ENCODE measurements around the gene TMEM131.
A peak's percentile ranks its signal among the peaks of the same experiment; 100 is the strongest.
"Not testable (repeated sequence)": the region's sequence is repeated elsewhere in the genome, so short reads cannot be mapped to it uniquely, and the experiment has no call there.

The TMEM131 gene

DNA sequence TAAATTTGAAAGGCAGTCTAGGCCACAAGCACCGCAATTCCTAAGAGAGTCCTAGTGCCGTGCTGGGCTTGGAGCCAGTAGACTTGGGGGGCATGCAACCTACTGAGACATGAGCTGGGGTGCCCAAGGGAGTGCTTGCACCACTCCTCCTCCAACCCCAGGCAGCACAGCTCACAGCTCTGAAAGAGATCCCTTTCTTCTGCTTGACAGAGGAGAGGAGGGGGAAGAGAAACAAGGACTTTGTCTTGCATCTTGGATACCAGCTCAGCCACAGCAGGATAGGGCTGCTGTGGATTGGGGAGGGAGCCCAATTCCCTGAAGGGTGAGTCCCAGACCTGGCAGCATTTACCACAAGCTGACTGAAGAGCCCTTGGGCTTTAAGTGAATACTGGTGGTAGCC lies 134.6 kb downstream of the TMEM131 start:
- Mint-ChIP-seq H3K9me3 (peaks cover 42% of the 10 kb centered on the region), H3K27me3 (ENCODE audit: low read depth, poor library complexity) (no peaks in the 10 kb centered on the region), H3K27ac (no peak overlapping the region), H3K4me1 (peaks cover 15% of the 10 kb centered on the region), H3K36me3 (ENCODE audit: low read depth) (peaks cover 68% of the 10 kb centered on the region), H3K4me3 (no peak overlapping the region)
- TF ChIP-seq, protein P1, sequence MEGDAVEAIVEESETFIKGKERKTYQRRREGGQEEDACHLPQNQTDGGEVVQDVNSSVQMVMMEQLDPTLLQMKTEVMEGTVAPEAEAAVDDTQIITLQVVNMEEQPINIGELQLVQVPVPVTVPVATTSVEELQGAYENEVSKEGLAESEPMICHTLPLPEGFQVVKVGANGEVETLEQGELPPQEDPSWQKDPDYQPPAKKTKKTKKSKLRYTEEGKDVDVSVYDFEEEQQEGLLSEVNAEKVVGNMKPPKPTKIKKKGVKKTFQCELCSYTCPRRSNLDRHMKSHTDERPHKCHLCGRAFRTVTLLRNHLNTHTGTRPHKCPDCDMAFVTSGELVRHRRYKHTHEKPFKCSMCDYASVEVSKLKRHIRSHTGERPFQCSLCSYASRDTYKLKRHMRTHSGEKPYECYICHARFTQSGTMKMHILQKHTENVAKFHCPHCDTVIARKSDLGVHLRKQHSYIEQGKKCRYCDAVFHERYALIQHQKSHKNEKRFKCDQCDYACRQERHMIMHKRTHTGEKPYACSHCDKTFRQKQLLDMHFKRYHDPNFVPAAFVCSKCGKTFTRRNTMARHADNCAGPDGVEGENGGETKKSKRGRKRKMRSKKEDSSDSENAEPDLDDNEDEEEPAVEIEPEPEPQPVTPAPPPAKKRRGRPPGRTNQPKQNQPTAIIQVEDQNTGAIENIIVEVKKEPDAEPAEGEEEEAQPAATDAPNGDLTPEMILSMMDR (IDR thresholded peaks at IDR 0.05): no peak
- no peak for DNase-seq

DNA sequence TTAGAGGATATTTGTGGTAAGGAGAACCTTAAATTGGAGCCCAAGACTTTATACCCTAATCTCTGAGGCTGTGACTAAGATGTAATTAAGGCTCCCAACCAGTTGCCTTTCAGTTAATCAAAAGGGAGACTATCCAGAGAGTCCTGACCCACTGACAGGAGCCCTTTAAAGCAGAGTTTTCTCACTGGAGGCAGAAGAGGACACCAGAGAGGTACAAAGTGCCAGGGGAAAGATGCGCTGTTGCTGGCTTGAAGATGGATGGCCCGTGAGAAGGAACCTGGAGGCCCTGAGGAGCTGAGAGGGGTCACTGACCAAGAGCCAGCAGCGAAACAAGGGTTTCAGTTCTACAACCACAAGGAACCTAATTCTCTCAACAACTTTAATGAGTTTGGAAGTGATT lies 137.3 kb downstream of the TMEM131 start:
- H3K36me3 Mint-ChIP-seq (ENCODE audit: low read depth): peaks cover 55% of the 10 kb centered on the region
- peak overlapping the region; percentile 81 for H3K27ac Mint-ChIP-seq
- no peak overlapping the region for H3K4me3 Mint-ChIP-seq
- TF ChIP-seq, protein P1 (IDR thresholded peaks at IDR 0.05): no peak
- DNase-seq: peak; percentile 9
- H3K9me3 Mint-ChIP-seq: peaks cover 19% of the 10 kb centered on the region
- no peaks in the 10 kb centered on the region for H3K27me3 Mint-ChIP-seq (ENCODE audit: low read depth, poor library complexity)
- H3K4me1 Mint-ChIP-seq: peaks cover 15% of the 10 kb centered on the region

DNA sequence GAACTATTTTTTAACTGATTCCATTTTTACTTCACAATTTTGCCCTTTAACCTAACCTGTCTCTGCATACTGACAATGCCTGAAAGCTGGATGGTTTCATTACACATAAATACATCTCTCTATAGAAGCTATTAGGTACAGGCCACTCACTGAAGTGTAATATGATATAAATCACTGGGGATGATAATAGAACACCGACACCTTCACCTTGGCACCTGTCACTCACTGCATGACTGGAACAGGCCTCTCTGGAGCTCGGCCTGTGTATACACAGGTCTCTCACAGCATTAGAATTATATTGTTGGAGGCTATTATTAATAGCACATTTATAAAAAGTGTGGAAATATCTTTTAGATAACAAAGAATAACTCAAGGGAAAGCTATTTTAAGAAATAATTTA lies 138.2 kb downstream of the TMEM131 start:
- TF ChIP-seq, protein P1 (IDR thresholded peaks at IDR 0.05): no peak
- Mint-ChIP-seq H3K9me3 (peaks cover 10% of the 10 kb centered on the region), H3K36me3 (ENCODE audit: low read depth) (peaks cover 47% of the 10 kb centered on the region), H3K4me1 (peaks cover 15% of the 10 kb centered on the region), H3K4me3 (no peak overlapping the region), H3K27ac (no peak overlapping the region), H3K27me3 (ENCODE audit: low read depth, poor library complexity) (no peaks in the 10 kb centered on the region)
- no peak for DNase-seq

DNA sequence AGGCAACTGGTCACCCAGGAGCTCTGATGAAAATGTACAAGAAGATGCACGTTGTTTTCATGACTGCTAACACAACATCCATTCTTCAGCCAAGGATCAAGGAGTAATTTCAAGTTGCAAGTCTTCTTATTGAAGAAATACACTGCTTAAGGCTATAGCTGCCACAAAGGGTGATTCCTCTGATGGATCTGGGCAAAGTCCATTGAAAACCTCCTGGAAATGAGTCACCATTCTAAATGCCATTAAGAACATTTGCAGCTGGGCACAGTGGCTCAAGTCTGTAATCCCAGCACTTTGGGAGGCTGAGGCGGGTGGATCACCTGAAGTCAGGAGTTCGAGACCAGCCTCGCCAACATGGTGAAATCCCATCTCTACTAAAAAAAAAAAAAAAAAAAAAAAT lies 142.7 kb downstream of the TMEM131 start:
- H3K4me1 Mint-ChIP-seq; H3K27ac Mint-ChIP-seq; DNase-seq; H3K27me3 Mint-ChIP-seq (ENCODE audit: low read depth, poor library complexity); H3K9me3 Mint-ChIP-seq; H3K4me3 Mint-ChIP-seq: not testable (repeated sequence)
- peaks cover 17% of the 10 kb centered on the region for H3K36me3 Mint-ChIP-seq (ENCODE audit: low read depth)

DNA sequence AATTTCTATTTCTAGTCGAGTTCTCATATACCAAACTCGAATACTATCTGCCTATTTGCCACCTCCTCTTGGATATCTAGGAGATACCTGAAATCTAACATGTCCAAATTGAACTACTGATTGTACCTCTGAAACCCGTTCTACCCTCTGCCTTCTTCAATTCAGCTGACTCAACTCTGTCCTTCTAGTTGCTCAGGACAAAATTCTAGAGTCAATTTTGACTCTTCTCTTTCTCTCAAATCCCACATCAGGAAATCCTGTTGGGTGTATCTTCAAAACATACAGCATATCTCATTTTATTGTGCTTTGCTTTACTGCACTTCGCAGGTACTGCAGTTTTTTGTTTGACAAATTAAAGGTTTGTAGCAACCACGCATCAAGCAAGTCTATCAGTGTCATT lies 144.6 kb downstream of the TMEM131 start:
- Mint-ChIP-seq H3K4me3 (no peak overlapping the region), H3K4me1 (no peaks in the 10 kb centered on the region), H3K27ac (no peak overlapping the region), H3K9me3 (no peaks in the 10 kb centered on the region), H3K27me3 (ENCODE audit: low read depth, poor library complexity) (no peaks in the 10 kb centered on the region), H3K36me3 (ENCODE audit: low read depth) (peaks cover 22% of the 10 kb centered on the region)
- no peak for DNase-seq
- TF ChIP-seq, protein P1 (IDR thresholded peaks at IDR 0.05): no peak

DNA sequence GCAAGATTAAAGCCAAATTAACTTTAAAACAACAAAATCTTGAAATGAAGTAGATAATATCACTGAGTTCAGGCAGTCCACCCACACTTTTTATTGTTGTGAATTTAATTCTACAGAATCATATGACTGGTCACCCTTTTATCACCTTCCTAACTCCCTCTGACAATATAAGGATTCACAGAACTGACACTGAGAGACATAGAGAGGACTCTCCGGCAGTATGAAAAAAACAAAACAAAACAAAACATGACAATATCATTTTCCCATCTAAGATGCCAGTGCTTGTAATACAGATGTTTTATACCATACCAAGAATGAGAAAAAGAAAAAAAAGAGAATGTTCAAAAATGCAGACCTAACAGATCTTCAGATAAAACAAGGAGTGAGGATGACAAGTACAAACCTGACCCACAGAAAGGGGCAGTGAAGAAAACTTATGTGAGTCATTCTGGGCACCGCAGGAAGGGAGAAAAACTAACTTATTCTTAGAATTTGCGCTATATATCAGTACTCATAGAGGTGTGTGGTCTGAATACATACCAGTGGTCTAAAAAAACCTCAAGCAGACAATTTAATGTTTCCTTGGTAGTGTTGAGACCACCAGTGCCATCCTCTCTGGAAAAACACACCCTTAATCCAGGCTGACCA lies 145.7 kb downstream of the TMEM131 start:
- no peak overlapping the region for H3K4me3 Mint-ChIP-seq
- TF ChIP-seq, protein P1 (IDR thresholded peaks at IDR 0.05): no peak

More for the DNA sequence above, 145.7 kb downstream of the TMEM131 start:
- no peaks in the 10 kb centered on the region for H3K27me3 Mint-ChIP-seq (ENCODE audit: low read depth, poor library complexity)
- DNase-seq: no peak
- no peaks in the 10 kb centered on the region for H3K4me1 Mint-ChIP-seq
- no peaks in the 10 kb centered on the region for H3K9me3 Mint-ChIP-seq
- peak overlapping the region; percentile 2 for H3K27ac Mint-ChIP-seq
- H3K36me3 Mint-ChIP-seq (ENCODE audit: low read depth): peaks cover 22% of the 10 kb centered on the region

All from nephron progenitor cell (in vitro differentiated cells).